Measurements from ENCODE around the gene TMPRSS13.

TMPRSS13 gene

DNA sequence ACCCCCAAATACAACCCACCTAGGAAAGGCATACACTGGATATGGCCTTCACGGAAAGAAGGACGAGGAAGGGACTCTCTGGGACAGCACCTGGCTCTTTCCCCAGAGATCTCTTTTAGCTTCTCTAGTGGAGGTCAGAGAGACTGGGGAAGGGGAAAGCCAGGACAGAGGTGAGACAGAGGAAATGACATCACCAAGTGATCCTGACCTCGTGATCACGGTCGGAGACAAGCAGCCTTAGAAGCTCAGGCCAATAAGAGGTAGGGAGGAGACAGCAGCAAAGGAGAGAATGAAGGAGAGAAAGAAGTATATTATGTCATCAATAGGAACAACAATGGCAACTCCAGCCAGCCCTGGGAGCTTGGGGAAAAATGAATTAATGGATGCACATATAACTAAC lies 15.4 kb upstream of the TMPRSS13 start:
- in situ Hi-C loops (cut with HindIII; ENCODE audit: low sequenced_read_pairs) = loop anchor here (5.0 to 25.0 kb wide), 2 partner anchors 47 to 132 kb away; partner anchors contain the start of gene FXYD2
- TF ChIP-seq, protein P1, sequence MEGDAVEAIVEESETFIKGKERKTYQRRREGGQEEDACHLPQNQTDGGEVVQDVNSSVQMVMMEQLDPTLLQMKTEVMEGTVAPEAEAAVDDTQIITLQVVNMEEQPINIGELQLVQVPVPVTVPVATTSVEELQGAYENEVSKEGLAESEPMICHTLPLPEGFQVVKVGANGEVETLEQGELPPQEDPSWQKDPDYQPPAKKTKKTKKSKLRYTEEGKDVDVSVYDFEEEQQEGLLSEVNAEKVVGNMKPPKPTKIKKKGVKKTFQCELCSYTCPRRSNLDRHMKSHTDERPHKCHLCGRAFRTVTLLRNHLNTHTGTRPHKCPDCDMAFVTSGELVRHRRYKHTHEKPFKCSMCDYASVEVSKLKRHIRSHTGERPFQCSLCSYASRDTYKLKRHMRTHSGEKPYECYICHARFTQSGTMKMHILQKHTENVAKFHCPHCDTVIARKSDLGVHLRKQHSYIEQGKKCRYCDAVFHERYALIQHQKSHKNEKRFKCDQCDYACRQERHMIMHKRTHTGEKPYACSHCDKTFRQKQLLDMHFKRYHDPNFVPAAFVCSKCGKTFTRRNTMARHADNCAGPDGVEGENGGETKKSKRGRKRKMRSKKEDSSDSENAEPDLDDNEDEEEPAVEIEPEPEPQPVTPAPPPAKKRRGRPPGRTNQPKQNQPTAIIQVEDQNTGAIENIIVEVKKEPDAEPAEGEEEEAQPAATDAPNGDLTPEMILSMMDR (IDR thresholded peaks at IDR 0.05; ENCODE audit: low read depth, low read length, missing control alignments) = no peak
- no peak overlapping the region for H3K4me3 ChIP-seq (ENCODE audit: low read depth, low read length)
- DNase-seq (ENCODE audit: low read depth) = no peak

DNA sequence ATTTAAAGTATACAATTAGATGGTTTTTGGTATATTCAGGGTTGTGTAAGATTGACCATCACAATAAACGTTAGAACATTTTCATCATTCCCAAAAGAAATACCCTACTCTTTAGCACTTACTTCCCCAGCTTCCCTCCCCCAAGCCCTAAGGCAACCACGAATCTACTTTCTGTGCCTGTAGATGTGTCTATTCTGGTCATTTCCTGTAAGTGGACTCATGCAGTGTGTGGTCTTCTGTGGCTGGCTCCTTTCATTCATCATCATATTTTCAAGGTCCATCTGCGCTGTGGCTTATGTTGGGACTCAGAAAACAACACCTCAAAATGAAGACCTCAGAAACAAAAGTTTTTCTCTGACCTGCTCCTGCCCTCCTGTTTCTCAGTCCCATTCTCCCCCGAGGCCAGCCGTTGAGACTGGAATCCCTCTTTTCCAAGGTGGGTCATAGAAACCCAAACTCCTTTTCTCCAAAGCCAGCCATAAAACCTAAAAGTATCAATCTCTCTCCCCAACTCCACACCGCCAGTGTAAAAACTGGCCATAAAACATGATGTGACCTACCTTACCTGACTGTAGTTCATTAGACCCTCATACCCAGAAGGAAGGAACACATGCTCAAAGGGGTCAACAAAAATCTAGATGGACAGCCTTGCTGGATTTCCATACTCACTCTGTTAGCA lies 12.9 kb upstream of the TMPRSS13 start:
- H3K4me3 ChIP-seq (ENCODE audit: low read depth, low read length) = no peak overlapping the region
- DNase-seq (ENCODE audit: low read depth) = no peak
- in situ Hi-C loops (cut with HindIII; ENCODE audit: low sequenced_read_pairs) = loop anchor here (5.0 to 25.0 kb wide), 2 partner anchors 45 to 130 kb away; partner anchors contain the start of gene FXYD2
- TF ChIP-seq, protein P1 (IDR thresholded peaks at IDR 0.05; ENCODE audit: low read depth, low read length, missing control alignments) = no peak

DNA sequence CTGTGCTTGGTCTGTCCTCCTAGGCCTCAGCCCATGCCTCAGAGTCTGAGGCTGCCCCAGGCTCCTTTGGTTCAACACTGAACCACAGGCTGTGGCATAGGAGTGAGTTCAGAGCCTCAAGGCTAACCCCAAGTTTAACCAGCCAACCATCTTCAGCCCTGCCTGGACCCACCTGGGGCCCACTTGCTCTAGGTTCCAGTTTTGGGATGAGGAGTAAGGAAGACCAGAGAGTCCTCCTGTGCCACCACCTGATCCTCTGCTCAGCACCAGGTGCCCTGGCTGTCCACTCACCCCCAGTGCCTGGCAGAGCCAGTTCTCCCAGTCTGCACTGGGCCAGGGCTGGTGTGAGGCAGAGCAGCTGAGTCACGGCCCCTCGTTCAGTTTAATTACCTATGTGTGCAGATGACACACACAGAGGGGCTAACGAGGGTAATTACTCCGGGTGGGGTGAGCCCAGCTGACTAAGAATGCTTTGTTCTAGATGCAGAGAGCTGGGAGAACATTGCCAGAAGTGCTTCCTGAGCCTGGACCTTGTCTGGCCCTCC lies 12.0 kb upstream of the TMPRSS13 start:
- no peak overlapping the region for H3K4me3 ChIP-seq (ENCODE audit: low read depth, low read length)
- TF ChIP-seq, protein P1 (IDR thresholded peaks at IDR 0.05; ENCODE audit: low read depth, low read length, missing control alignments) = no peak
- no peak for DNase-seq (ENCODE audit: low read depth)
- in situ Hi-C loops (cut with HindIII; ENCODE audit: low sequenced_read_pairs) = loop anchor here (5.0 to 25.0 kb wide), 2 partner anchors 44 to 129 kb away; partner anchors contain the start of gene FXYD2

DNA sequence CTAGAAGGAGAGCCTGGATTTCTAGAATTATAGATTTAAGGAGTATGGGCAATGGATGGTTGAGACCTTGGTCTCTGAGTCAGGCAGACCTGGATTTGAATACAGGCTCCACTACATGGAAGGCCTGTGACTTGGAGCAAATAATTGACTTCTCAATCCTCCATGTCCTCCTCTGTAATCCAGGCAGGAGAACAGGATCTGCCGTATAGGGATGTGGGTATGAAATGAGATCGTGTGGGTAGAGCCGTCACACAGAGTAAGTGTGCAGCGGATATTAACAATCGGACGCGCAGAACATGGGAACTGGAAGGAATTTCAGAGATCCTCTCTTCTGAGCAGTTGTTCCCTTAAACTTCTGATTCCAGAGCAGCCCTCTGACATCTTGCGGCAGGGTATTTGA lies 11.5 kb upstream of the TMPRSS13 start:
- in situ Hi-C loops (cut with HindIII; ENCODE audit: low sequenced_read_pairs) = loop anchor here (5.0 to 25.0 kb wide), 2 partner anchors 43 to 128 kb away; partner anchors contain the start of gene FXYD2
- H3K4me3 ChIP-seq (ENCODE audit: low read depth, low read length) = no peak overlapping the region
- DNase-seq (ENCODE audit: low read depth) = no peak
- TF ChIP-seq, protein P1 (IDR thresholded peaks at IDR 0.05; ENCODE audit: low read depth, low read length, missing control alignments) = no peak

DNA sequence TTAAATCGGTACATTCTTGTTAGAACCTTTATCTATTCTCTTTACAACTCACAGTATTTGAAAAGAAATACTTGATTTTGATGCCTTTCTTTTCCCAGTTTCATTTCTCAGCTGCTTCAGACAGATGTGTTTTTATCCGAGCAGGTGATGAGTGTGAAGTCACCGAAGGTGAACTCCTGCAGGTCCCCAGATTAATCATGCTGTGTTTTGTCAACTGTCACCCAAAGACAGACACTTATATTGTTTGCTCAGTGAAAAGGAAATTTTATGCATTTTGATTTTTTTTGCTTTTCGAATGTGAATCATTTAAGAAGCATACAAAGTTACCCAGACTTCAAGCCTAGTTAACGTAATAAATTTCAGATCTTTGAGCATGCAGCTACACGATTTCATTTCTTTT lies 7.8 kb upstream of the TMPRSS13 start:
- no peak overlapping the region for H3K4me3 ChIP-seq (ENCODE audit: low read depth, low read length)
- in situ Hi-C loops (cut with HindIII; ENCODE audit: low sequenced_read_pairs) = loop anchor here (5.0 to 25.0 kb wide), 2 partner anchors 75 to 125 kb away; partner anchors contain the start of gene FXYD2
- TF ChIP-seq, protein P1 (IDR thresholded peaks at IDR 0.05; ENCODE audit: low read depth, low read length, missing control alignments) = no peak
- no peak for DNase-seq (ENCODE audit: low read depth)

DNA sequence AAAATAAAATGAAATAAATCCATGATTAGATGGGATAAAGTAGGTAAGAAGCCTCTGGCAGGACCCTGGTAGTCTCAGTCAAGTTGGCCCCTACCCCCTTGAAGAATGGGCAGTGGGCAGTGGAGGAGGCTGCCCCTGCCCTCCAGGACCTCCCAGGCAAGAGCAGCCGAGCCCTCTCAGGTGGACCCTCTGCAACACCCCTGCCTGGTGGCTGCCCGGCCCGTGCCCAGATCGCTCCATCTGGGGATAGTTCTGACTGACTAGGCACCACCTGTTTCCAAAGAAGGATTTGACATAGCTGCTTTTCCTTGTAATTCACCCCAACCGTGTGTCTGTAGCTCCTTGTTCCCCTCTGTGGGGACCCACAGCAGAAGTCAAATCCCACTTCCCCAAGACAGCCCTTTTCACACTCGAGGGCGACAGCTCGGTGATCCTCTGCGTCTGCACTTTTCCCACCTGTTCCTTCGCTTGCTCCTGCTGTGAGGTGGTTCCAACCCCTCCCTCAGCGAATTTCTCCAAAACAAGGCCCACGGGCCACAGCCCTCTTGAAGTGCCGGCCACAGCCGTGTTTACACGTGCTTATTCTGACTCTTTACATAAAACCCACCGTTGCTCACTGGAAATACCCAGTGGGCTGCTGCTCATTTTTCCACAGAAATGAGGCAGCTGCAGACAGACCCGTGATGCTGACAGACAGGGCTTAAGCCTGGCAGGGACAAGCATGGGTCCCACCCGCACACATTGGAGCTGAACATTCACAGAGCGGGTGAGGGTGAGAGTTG lies 5.5 kb upstream of the TMPRSS13 start:
- in situ Hi-C loops (cut with HindIII; ENCODE audit: low sequenced_read_pairs) = loop anchor here (5.0 to 25.0 kb wide), 2 partner anchors 72 to 122 kb away; partner anchors contain the start of gene FXYD2
- H3K4me3 ChIP-seq (ENCODE audit: low read depth, low read length) = no peak overlapping the region
- TF ChIP-seq, protein P1 (IDR thresholded peaks at IDR 0.05; ENCODE audit: low read depth, low read length, missing control alignments) = no peak
- no peak for DNase-seq (ENCODE audit: low read depth)
